Activated CD4-positive, CD25-positive, alpha-beta regulatory T cell (primary cell): ENCODE measurements around the gene SSBP3.
"Not testable (repeated sequence)": the region's sequence is repeated elsewhere in the genome, so short reads cannot be mapped to it uniquely, and the experiment has no call there.

Experiments
- DNase-seq, 4 experiments: peaks; one replicate each; lab custom pipeline; 2025; lab: John Stamatoyannopoulos, UW

The SSBP3 gene

GRCh38 chr1:54406339-54407153, at the start of gene SSBP3:
Gene SSBP3 (minus strand): TSS chr1:54406394.
- DNase-seq = peak; percentile 70 to 88 (median 79)

- DNase-seq = no peak
These were observed 47.3 kb upstream of the SSBP3 start for GRCh38 chr1:54453509-54453908.

- no peak for DNase-seq
These were observed 46.8 kb upstream of the SSBP3 start for GRCh38 chr1:54453022-54453421.

GRCh38 chr1:54449431-54449830, 43.2 kb upstream of the SSBP3 start:
- not testable (repeated sequence) for DNase-seq

- not testable (repeated sequence) for DNase-seq
These were observed 42.6 kb upstream of the SSBP3 start for GRCh38 chr1:54448801-54449200.

GRCh38 chr1:54447081-54447480, 40.9 kb upstream of the SSBP3 start:
- not testable (repeated sequence) for DNase-seq

GRCh38 chr1:54442185-54442584, 36.0 kb upstream of the SSBP3 start:
- no peak for DNase-seq

GRCh38 chr1:54439550-54440223, 33.5 kb upstream of the SSBP3 start:
- no peak for DNase-seq

- DNase-seq = no peak
These were observed 31.6 kb upstream of the SSBP3 start for GRCh38 chr1:54437783-54438182.

GRCh38 chr1:54436826-54437225, 30.6 kb upstream of the SSBP3 start:
- DNase-seq = no peak

GRCh38 chr1:54429838-54430237, 23.6 kb upstream of the SSBP3 start:
- DNase-seq = no peak

GRCh38 chr1:54428837-54429518, 22.8 kb upstream of the SSBP3 start:
- no peak for DNase-seq

GRCh38 chr1:54425152-54425584, 19.0 kb upstream of the SSBP3 start:
- DNase-seq = no peak

- DNase-seq = no peak
These were observed 18.2 kb upstream of the SSBP3 start for GRCh38 chr1:54424398-54424797.

GRCh38 chr1:54421101-54421504, 14.9 kb upstream of the SSBP3 start:
- DNase-seq = no peak

- DNase-seq = not testable (repeated sequence)
These were observed 12.4 kb upstream of the SSBP3 start for GRCh38 chr1:54418598-54418997.

GRCh38 chr1:54417123-54417522, 10.9 kb upstream of the SSBP3 start:
- DNase-seq = no peak

GRCh38 chr1:54416435-54416834, 10.2 kb upstream of the SSBP3 start:
- DNase-seq = no peak

- DNase-seq = no peak
These were observed 9.8 kb upstream of the SSBP3 start for GRCh38 chr1:54415991-54416390.

- no peak for DNase-seq
These were observed 9.3 kb upstream of the SSBP3 start for GRCh38 chr1:54415533-54415932.

GRCh38 chr1:54413732-54414131, 7.5 kb upstream of the SSBP3 start:
- no peak for DNase-seq

GRCh38 chr1:54413295-54413694, 7.1 kb upstream of the SSBP3 start:
- DNase-seq = no peak

GRCh38 chr1:54410359-54410758, 4.2 kb upstream of the SSBP3 start:
- no peak for DNase-seq
